Tibial nerve (tissue), 4 donors: ENCODE data around the gene RTN3. TPM values are rescaled to one million over a fixed set of nuclear protein-coding genes. Genes with fewer than 3 reads are reported as not detected.

Experiments used
- DNase-seq, 2 donors: peaks; one replicate each; pipeline ENCODE4 v3.0.0-alpha.2; 2019; ENCODE audit warnings: low spot score in 2 of 2
- H3K27ac ChIP-seq, 4 donors: fragments of 200-600 bp; sonication (generic) in 3 of 4; one replicate each; pipeline ENCODE4 v1.5.1; 2017 to 2019; ENCODE audit warnings: mild to moderate bottlenecking in 1 of 4
- H3K27me3 ChIP-seq, 2 donors: fragments of 200-600 bp; sonication (generic) in 1 of 2; one replicate each; pipeline versions ENCODE4 v1.5.1 to v1.6.0; 2017 to 2019
- H3K36me3 ChIP-seq, 3 donors: fragments of 200-600 bp; sonication (generic); one replicate each; pipeline ENCODE4 v1.5.1; 2018 to 2019
- H3K4me1 ChIP-seq, 4 donors: fragments of 200-600 bp; sonication (generic) in 3 of 4; one replicate each; pipeline ENCODE4 v1.5.1; 2017 to 2019
- H3K4me3 ChIP-seq, 4 donors: fragments of 200-600 bp; sonication (generic) in 3 of 4; one replicate each; pipeline ENCODE4 v1.5.1; 2017 to 2019; ENCODE audit warnings: mild to moderate bottlenecking in 1 of 4, moderate library complexity in 1 of 4
- H3K9me3 ChIP-seq, 4 donors: fragments of 200-600 bp; sonication (generic) in 3 of 4; one replicate each; pipeline ENCODE4 v1.5.1; 2017 to 2019
- CTCF ChIP-seq, 5 experiments: fragments of 200-600 bp in 3 of 5; fragments of 450-650 bp in 2 of 5; sonication (generic) in 3 of 5; IDR thresholded peaks; one replicate each; pipeline ENCODE4 v1.5.1; 2016 to 2019; ENCODE audit warnings: antibody characterized with exemption in 5 of 5, mild to moderate bottlenecking in 3 of 5, moderate library complexity in 2 of 5
- EP300 ChIP-seq, 2 donors: sonication (generic); formaldehyde crosslinking; IDR thresholded peaks; one replicate each; pipeline ENCODE4 v1.6.1; 2017; ENCODE audit warnings: antibody characterized with exemption in 2 of 2, mild to moderate bottlenecking in 1 of 2
- POLR2A ChIP-seq, 2 donors: fragments of 450-650 bp; IDR thresholded peaks; one replicate each; pipeline ENCODE4 v1.6.1; 2017; ENCODE audit warnings: antibody characterized with exemption in 2 of 2, mild to moderate bottlenecking in 2 of 2, moderate library complexity in 2 of 2
- WGBS, 2 donors: methylation state at CpG; one replicate each; pipeline ENCODE4 v1.1.5; 2018; 5-methylcytosine and 5-hydroxymethylcytosine counted together
- total RNA-seq, 4 donors: library from RNA; depleted of rRNA; stranded (reverse); fragments of >200 nt; gene quantifications; one replicate each; pipeline ENCODE4 v1.1.0, GENCODE V29; 2016

The RTN3 gene
- total RNA-seq, 4 donors from 2014 or later = 88.8 to 148 (median 116) TPM

- no peaks in the 10 kb centered on the region for H3K36me3 ChIP-seq
- H3K4me3 ChIP-seq = no peak overlapping the region
- no peaks in the 10 kb centered on the region for H3K27me3 ChIP-seq
- no peaks in the 10 kb centered on the region for H3K9me3 ChIP-seq
- peaks cover 0 to 13% (median 0%) of the 10 kb centered on the region in 4 donors for H3K4me1 ChIP-seq
- no peak for DNase-seq
- 75 to 80% methylated on average over 11 of the region's 11 CpGs for WGBS, 2 donors
- TF ChIP-seq CTCF (IDR thresholded peaks at IDR 0.05) (no peak), POLR2A (IDR thresholded peaks at IDR 0.05) (no peak), EP300 (IDR thresholded peaks at IDR 0.05) (no peak)
- H3K27ac ChIP-seq = no peak overlapping the region
Measured at GRCh38 chr11:63698976-63699733, 17.9 kb downstream of the RTN3 start.

GRCh38 chr11:63699896-63700295 is 18.6 kb downstream of the RTN3 start:
- peaks cover 0 to 16% (median 0%) of the 10 kb centered on the region in 4 donors for H3K4me1 ChIP-seq
- no peak overlapping the region for H3K4me3 ChIP-seq
- no peak for TF ChIP-seq POLR2A (IDR thresholded peaks at IDR 0.05)
- no peak for TF ChIP-seq CTCF (IDR thresholded peaks at IDR 0.05)
- no peak for TF ChIP-seq EP300 (IDR thresholded peaks at IDR 0.05)
- H3K27me3 ChIP-seq = no peaks in the 10 kb centered on the region
- no peak overlapping the region for H3K27ac ChIP-seq
- no peaks in the 10 kb centered on the region for H3K9me3 ChIP-seq
- WGBS, 2 donors = 93% methylated on average over 1 of the region's 1 CpG
- no peak for DNase-seq
- H3K36me3 ChIP-seq = no peaks in the 10 kb centered on the region

GRCh38 chr11:63705526-63705925 is 24.2 kb downstream of the RTN3 start:
- no peak overlapping the region for H3K4me3 ChIP-seq
- H3K4me1 ChIP-seq = peaks cover 0 to 22% (median 3%) of the 10 kb centered on the region in 4 donors
- H3K27me3 ChIP-seq = no peaks in the 10 kb centered on the region
- TF ChIP-seq CTCF (IDR thresholded peaks at IDR 0.05) (no peak), EP300 (IDR thresholded peaks at IDR 0.05) (no peak), POLR2A (IDR thresholded peaks at IDR 0.05) (no peak)
- no peak overlapping the region for H3K27ac ChIP-seq
- H3K9me3 ChIP-seq = no peaks in the 10 kb centered on the region
- no peaks in the 10 kb centered on the region for H3K36me3 ChIP-seq
- WGBS, 2 donors = 18 to 32% methylated on average over 2 of the region's 2 CpGs
- DNase-seq = no peak

- TF ChIP-seq CTCF (IDR thresholded peaks at IDR 0.05) = no peak
- no peak for TF ChIP-seq POLR2A (IDR thresholded peaks at IDR 0.05)
- no peak for TF ChIP-seq EP300 (IDR thresholded peaks at IDR 0.05)
- H3K27ac ChIP-seq = no peak overlapping the region
- H3K27me3 ChIP-seq = no peaks in the 10 kb centered on the region
- no peaks in the 10 kb centered on the region for H3K9me3 ChIP-seq
- no peak for DNase-seq
- WGBS, 2 donors = 90 to 94% methylated on average over 1 of the region's 1 CpG
- H3K36me3 ChIP-seq = no peaks in the 10 kb centered on the region
- H3K4me3 ChIP-seq = no peak overlapping the region
- H3K4me1 ChIP-seq = peaks cover 0 to 22% (median 3%) of the 10 kb centered on the region in 4 donors
Measured at GRCh38 chr11:63708764-63709163, 27.5 kb downstream of the RTN3 start.

GRCh38 chr11:63709336-63709884 is 28.1 kb downstream of the RTN3 start:
- Histone ChIP-seq H3K4me3 (no peak overlapping the region), H3K36me3 (no peaks in the 10 kb centered on the region), H3K27me3 (no peaks in the 10 kb centered on the region), H3K4me1 (peaks cover 0 to 22% (median 3%) of the 10 kb centered on the region in 4 donors), H3K9me3 (no peaks in the 10 kb centered on the region), H3K27ac (no peak overlapping the region)
- WGBS, 2 donors = 14 to 19% methylated on average over 3 of the region's 3 CpGs
- TF ChIP-seq POLR2A (IDR thresholded peaks at IDR 0.05) (no peak), EP300 (IDR thresholded peaks at IDR 0.05) (no peak), CTCF (IDR thresholded peaks at IDR 0.05) (no peak)
- no peak for DNase-seq
